Neuronal stem cell (in vitro differentiated cells): Measurements from ENCODE around the gene KRTAP19-1. TPM values are rescaled to one million over a fixed set of nuclear protein-coding genes. Genes with fewer than 3 reads are reported as not detected.
"Not testable (repeated sequence)": the region's sequence is repeated elsewhere in the genome, so short reads cannot be mapped to it uniquely, and the experiment has no call there.

Experiments used
- DNase-seq: peaks from one replicate; pipeline ENCODE4 v3.0.0-alpha.2; 2013; ENCODE audit warnings: low spot score
- H2AFZ ChIP-seq: one replicate; pipeline ENCODE4 v1.6.1; 2013; ENCODE audit warnings: mild to moderate bottlenecking, low read length, inconsistent platforms
- H2AK5ac ChIP-seq: 2 replicates; pipeline ENCODE4 v1.6.1; 2013; ENCODE audit warnings: low read depth, mild to moderate bottlenecking, inconsistent platforms, low read length, moderate library complexity, mixed read lengths
- H2BK120ac ChIP-seq: 2 replicates; pipeline ENCODE4 v1.6.1; 2013; ENCODE audit warnings: low read depth, mild to moderate bottlenecking, inconsistent platforms, low read length, moderate library complexity, mixed read lengths
- H2BK12ac ChIP-seq: one replicate; pipeline ENCODE4 v1.6.1; 2013; ENCODE audit warnings: low read length, inconsistent platforms
- H2BK15ac ChIP-seq: 2 replicates; pipeline ENCODE4 v1.6.1; 2013; ENCODE audit warnings: mild to moderate bottlenecking, low read length, inconsistent platforms, mixed read lengths
- H2BK5ac ChIP-seq: one replicate; pipeline ENCODE4 v1.6.1; 2013; ENCODE audit warnings: inconsistent platforms, mild to moderate bottlenecking, low read length, moderate library complexity
- H3K14ac ChIP-seq: one replicate; pipeline ENCODE4 v1.6.1; 2013; ENCODE audit warnings: low read length, inconsistent platforms
- H3K18ac ChIP-seq: 2 replicates; pipeline ENCODE4 v1.6.1; 2013; ENCODE audit warnings: low read length, inconsistent platforms
- H3K23ac ChIP-seq: 2 replicates; pipeline ENCODE4 v1.6.1; 2013; ENCODE audit warnings: low read depth, mild to moderate bottlenecking, mixed read lengths, low read length, inconsistent platforms; ENCODE audit not compliant: poor library complexity
- H3K27ac ChIP-seq: replicated peaks from 3 replicates; pipeline ENCODE4 v1.5.1; 2013; ENCODE audit warnings: low read length, inconsistent platforms
- H3K27me3 ChIP-seq, 3 experiments: 2 replicates each; pipeline ENCODE4 v1.6.1; 2013; ENCODE audit warnings: low read length in 3 of 3, mild to moderate bottlenecking in 2 of 3, inconsistent platforms in 1 of 3, low read depth in 1 of 3, mixed read lengths in 1 of 3, moderate library complexity in 1 of 3; ENCODE audit not compliant: control insufficient read depth in 3 of 3, insufficient read depth in 3 of 3
- H3K36me3 ChIP-seq, 2 donors: replicated peaks in 1 of 2; 2 replicates each; pipeline ENCODE4 v1.6.1; 2013; ENCODE audit warnings: low read length in 2 of 2; ENCODE audit not compliant: control insufficient read depth in 2 of 2, insufficient read depth in 2 of 2
- H3K4ac ChIP-seq: 2 replicates; pipeline ENCODE4 v1.6.1; 2013; ENCODE audit warnings: inconsistent platforms, mild to moderate bottlenecking, low read length, moderate library complexity
- H3K4me1 ChIP-seq, 2 donors: 1 replicate in 1 of 2; 2 replicates in 1 of 2; pipeline ENCODE4 v1.6.1; 2013; ENCODE audit warnings: low read length in 2 of 2, low read depth in 1 of 2; ENCODE audit not compliant: control insufficient read depth in 2 of 2, insufficient read depth in 1 of 2
- H3K4me2 ChIP-seq: one replicate; pipeline ENCODE4 v1.6.1; 2013; ENCODE audit warnings: mild to moderate bottlenecking, low read length, inconsistent platforms; ENCODE audit not compliant: insufficient read depth, poor library complexity, severe bottlenecking
- H3K4me3 ChIP-seq, 2 donors: 2 replicates each; pipeline ENCODE4 v1.5.1; 2013; ENCODE audit warnings: low read length in 2 of 2, mild to moderate bottlenecking in 2 of 2, inconsistent platforms in 1 of 2, moderate library complexity in 1 of 2
- H3K79me1 ChIP-seq: one replicate; pipeline ENCODE4 v1.6.1; 2013; ENCODE audit warnings: low read depth, mild to moderate bottlenecking, inconsistent platforms, low read length, moderate library complexity
- H3K9ac ChIP-seq: one replicate; pipeline ENCODE4 v1.6.1; 2013; ENCODE audit warnings: mild to moderate bottlenecking, low read depth, low read length, inconsistent platforms; ENCODE audit not compliant: poor library complexity
- H3K9me3 ChIP-seq, 2 donors: replicated peaks in 1 of 2; 2 replicates each; pipeline versions ENCODE3 to v1.6.1; 2013; ENCODE audit warnings: low read length in 2 of 2, mild to moderate bottlenecking in 2 of 2, inconsistent platforms in 1 of 2, low read depth in 1 of 2, mixed read lengths in 1 of 2, moderate library complexity in 1 of 2; ENCODE audit not compliant: control insufficient read depth in 2 of 2, insufficient read depth in 1 of 2
- H4K8ac ChIP-seq: one replicate; pipeline ENCODE4 v1.6.1; 2013; ENCODE audit warnings: low read depth, mild to moderate bottlenecking, inconsistent platforms, low read length, moderate library complexity
- H4K91ac ChIP-seq: one replicate; pipeline ENCODE4 v1.6.1; 2013; ENCODE audit warnings: low read length, low read depth, mild to moderate bottlenecking, inconsistent platforms; ENCODE audit not compliant: poor library complexity
- WGBS, 2 donors: extraction: QIAGEN DNeasy Blood & Tissue Kit; methylation state at CpG; one replicate each; pipeline ENCODE4 v1.1.7; 2013; ENCODE audit warnings: missing lambda C conversion rate in 2 of 2, mixed read lengths in 1 of 2; ENCODE audit not compliant: insufficient read length in 2 of 2, insufficient replicate concordance in 1 of 2; ENCODE audit errors: extremely low coverage in 2 of 2; 5-methylcytosine and 5-hydroxymethylcytosine counted together
- polyA plus RNA-seq, 2 experiments: library from polyadenylated mRNA; stranded (reverse); fragments of 200-250 nt; gene quantifications; one replicate each; pipeline ENCODE4 v1.2.3, GENCODE V29; 2013

Gene KRTAP19-1
- 0.07 TPM for polyA plus RNA-seq (2013, experiment 1 of 2)
- polyA plus RNA-seq (2013, experiment 2 of 2) = 0.07 TPM

DNA sequence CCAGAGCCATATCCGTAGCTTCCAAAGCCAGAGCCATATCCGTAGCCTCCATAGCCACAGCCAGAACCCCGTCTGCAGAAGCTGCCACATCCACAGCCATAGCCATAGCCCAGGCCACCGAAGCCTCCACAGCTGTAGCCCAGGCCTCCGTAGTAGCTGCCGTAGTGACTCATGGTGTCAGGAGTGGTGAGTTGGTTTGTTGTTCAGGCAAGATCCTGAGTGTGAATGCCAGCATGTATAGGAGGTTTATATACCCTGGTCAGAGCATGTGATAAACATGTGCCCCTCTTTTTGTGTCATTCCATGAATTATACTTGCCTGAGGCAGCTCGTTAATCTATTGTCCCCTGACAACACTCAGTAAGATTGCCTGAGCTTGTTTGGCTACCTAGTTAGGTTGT is at the start of gene KRTAP19-1:
KRTAP19-1 (minus strand) TSS at position 223 of the 400 bp plus-strand sequence; CDS start at position 173, 50 bp downstream.
- no peak within 1 kb of the TSS for H2BK12ac ChIP-seq
- H3K4ac ChIP-seq = no peak within 1 kb of the TSS
- DNase-seq = no peak
- no peaks in the 10 kb centered on the region for H3K79me1 ChIP-seq
- H3K27ac ChIP-seq = no peak within 1 kb of the TSS
- H2AK5ac ChIP-seq = no peak within 1 kb of the TSS
- H3K9me3 ChIP-seq = no peaks in the 10 kb centered on the region
- H4K8ac ChIP-seq = no peak within 1 kb of the TSS
- no peak within 1 kb of the TSS for H3K9ac ChIP-seq
- no peak within 1 kb of the TSS for H2BK5ac ChIP-seq
- H3K4me1 ChIP-seq = no peaks in the 10 kb centered on the region
- H2BK120ac ChIP-seq = no peak within 1 kb of the TSS
- no peaks in the 10 kb centered on the region for H3K36me3 ChIP-seq
- no peak within 1 kb of the TSS for H3K4me2 ChIP-seq
- no peak within 1 kb of the TSS for H4K91ac ChIP-seq
- H2BK15ac ChIP-seq = no peak within 1 kb of the TSS
- H2AFZ ChIP-seq = no peak within 1 kb of the TSS
- H3K27me3 ChIP-seq = no peaks in the 10 kb centered on the region
- H3K4me3 ChIP-seq = no peak within 1 kb of the TSS
- no peak within 1 kb of the TSS for H3K18ac ChIP-seq
- H3K23ac ChIP-seq = no peak within 1 kb of the TSS
- WGBS, 2 donors = no CpG with 5 or more reads among the region's 7 CpGs
- H3K14ac ChIP-seq = no peak within 1 kb of the TSS

DNA sequence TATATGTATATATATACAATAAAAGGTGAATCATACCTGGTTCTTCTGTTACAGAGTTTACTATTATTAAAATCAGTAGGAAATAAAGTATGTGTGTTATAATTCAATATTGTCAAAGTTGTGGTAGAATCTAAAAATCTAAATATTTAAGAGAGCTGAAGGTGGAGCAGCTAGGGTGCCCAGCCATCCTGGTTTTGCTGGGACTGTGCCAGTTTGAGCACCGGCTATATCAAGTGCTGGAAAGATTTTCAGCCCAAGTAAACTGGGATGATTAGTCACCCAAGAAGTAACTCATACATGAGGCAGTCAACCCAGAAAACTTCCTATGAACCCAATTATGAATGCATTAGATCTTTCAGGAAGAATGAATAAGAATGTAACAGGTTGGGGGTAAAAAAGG is 38.7 kb upstream of the KRTAP19-1 start:
- no peak overlapping the region for H3K14ac ChIP-seq
- no peaks in the 10 kb centered on the region for H3K79me1 ChIP-seq
- no peak overlapping the region for H2AK5ac ChIP-seq
- H3K27ac ChIP-seq = no peak overlapping the region
- no peak overlapping the region for H4K91ac ChIP-seq
- no CpG with 5 or more reads among the region's 1 CpG for WGBS, 2 donors
- no peaks in the 10 kb centered on the region for H3K4me1 ChIP-seq
- H3K4ac ChIP-seq = no peak overlapping the region
- no peaks in the 10 kb centered on the region for H3K27me3 ChIP-seq
- no peak overlapping the region for H2BK120ac ChIP-seq
- H3K18ac ChIP-seq = no peak overlapping the region
- H2BK12ac ChIP-seq = no peak overlapping the region
- no peak overlapping the region for H2AFZ ChIP-seq
- H3K9ac ChIP-seq = no peak overlapping the region
- no peak overlapping the region for H4K8ac ChIP-seq
- H2BK5ac ChIP-seq = no peak overlapping the region
- H3K4me3 ChIP-seq = no peak overlapping the region
- no peak for DNase-seq
- H3K36me3 ChIP-seq = no peaks in the 10 kb centered on the region
- no peak overlapping the region for H2BK15ac ChIP-seq
- H3K9me3 ChIP-seq = no peaks in the 10 kb centered on the region
- H3K23ac ChIP-seq = no peak overlapping the region
- no peak overlapping the region for H3K4me2 ChIP-seq

DNA sequence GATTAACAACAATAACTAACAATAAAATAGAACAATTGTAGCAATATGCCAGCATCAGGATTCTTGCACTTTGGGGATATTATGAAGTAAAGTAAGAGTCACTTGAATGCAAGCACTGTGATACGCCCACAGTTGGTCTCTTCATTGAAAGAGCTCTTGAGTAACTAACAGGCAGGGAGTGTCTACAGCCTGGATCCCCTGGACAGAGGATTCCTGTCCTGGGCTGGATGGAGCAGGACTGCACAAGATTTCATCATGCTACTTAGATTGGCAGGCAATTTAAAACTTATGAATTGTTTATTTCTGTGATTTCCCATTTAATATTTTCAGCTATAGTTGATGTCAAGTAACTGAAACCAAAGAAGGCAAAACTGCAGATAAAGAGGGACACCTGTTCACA is 35.5 kb upstream of the KRTAP19-1 start:
- no peak overlapping the region for H2AK5ac ChIP-seq
- H2BK120ac ChIP-seq = no peak overlapping the region
- no peak overlapping the region for H3K18ac ChIP-seq
- no peak overlapping the region for H2BK15ac ChIP-seq
- no peak overlapping the region for H2AFZ ChIP-seq
- no CpG with 5 or more reads among the region's 1 CpG for WGBS, 2 donors
- H3K27ac ChIP-seq = no peak overlapping the region
- no peaks in the 10 kb centered on the region for H3K79me1 ChIP-seq
- H3K36me3 ChIP-seq = no peaks in the 10 kb centered on the region
- H3K4me3 ChIP-seq = no peak overlapping the region
- H3K9ac ChIP-seq = no peak overlapping the region
- no peak overlapping the region for H4K8ac ChIP-seq
- H3K4me2 ChIP-seq = no peak overlapping the region
- no peak for DNase-seq
- no peak overlapping the region for H3K4ac ChIP-seq
- H3K27me3 ChIP-seq = no peaks in the 10 kb centered on the region
- no peaks in the 10 kb centered on the region for H3K9me3 ChIP-seq
- H4K91ac ChIP-seq = no peak overlapping the region
- no peaks in the 10 kb centered on the region for H3K4me1 ChIP-seq
- H2BK5ac ChIP-seq = no peak overlapping the region
- H3K23ac ChIP-seq = no peak overlapping the region
- no peak overlapping the region for H3K14ac ChIP-seq
- H2BK12ac ChIP-seq = no peak overlapping the region

DNA sequence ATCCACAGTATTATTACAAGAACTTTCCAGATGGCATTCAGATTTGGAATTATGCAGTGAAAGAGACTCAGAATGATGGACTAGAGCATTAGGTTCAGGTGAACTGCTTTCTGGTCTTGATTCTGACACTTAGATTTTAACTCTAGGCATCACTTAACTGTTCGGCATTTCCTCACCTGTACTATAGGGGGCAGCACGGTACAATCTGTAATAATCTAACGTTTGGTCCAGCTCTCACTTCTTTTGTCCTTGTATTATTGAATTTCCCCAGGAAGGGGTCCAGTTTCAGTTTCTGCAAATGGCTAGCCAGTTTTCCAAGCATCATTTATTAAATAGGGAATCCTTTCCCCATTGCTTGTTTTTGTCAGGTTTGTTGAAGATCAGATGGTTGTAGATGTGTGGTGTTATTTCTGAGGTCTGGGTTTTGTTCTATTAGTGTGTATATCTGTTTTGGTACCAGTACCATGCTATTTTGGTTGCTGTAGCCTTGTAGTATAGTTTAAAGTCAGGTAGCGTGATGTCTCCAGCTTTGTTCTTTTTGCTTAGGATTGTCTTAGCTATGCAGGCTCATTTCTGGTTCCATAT is 25.5 kb upstream of the KRTAP19-1 start:
- not testable (repeated sequence) for H2AFZ ChIP-seq, H2BK120ac ChIP-seq, H2BK15ac ChIP-seq, H2BK5ac ChIP-seq, H3K14ac ChIP-seq, H3K27ac ChIP-seq, H3K36me3 ChIP-seq, H3K27me3 ChIP-seq, H3K9me3 ChIP-seq, H4K91ac ChIP-seq, H3K23ac ChIP-seq, H4K8ac ChIP-seq, H3K4ac ChIP-seq, H2BK12ac ChIP-seq, H3K4me2 ChIP-seq, H3K79me1 ChIP-seq, H2AK5ac ChIP-seq, H3K4me3 ChIP-seq, H3K18ac ChIP-seq, H3K4me1 ChIP-seq, H3K9ac ChIP-seq
- DNase-seq = peak; percentile 8
- no CpG with 5 or more reads among the region's 4 CpGs for WGBS, 2 donors
